T-helper 2 cell treated with Interferon-gamma antibody and Interleukin-4, amounts not matched to agents 5 μg/mL and 100 μg/mL, for 36 hours (primary cell): ENCODE data around the gene CMTM5.
"Not testable (repeated sequence)": the region's sequence is repeated elsewhere in the genome, so short reads cannot be mapped to it uniquely, and the experiment has no call there.

Experiments used
- DNase-seq: peaks from one replicate; pipeline ENCODE4 v3.0.0; 2021; ENCODE audit warnings: low spot score
- H3K27ac Mint-ChIP-seq: one replicate; pipeline ENCODE4 v1.8.0; 2021; ENCODE audit warnings: mild to moderate bottlenecking, mixed read lengths
- H3K27me3 Mint-ChIP-seq: one replicate; pipeline ENCODE4 v1.8.0; 2021; ENCODE audit warnings: low read depth, mixed read lengths
- H3K36me3 Mint-ChIP-seq: one replicate; pipeline ENCODE4 v1.8.0; 2021; ENCODE audit warnings: low read depth, mixed read lengths
- H3K4me1 Mint-ChIP-seq: one replicate; pipeline ENCODE4 v1.8.0; 2021; ENCODE audit warnings: low read depth, mixed read lengths
- H3K4me3 Mint-ChIP-seq: one replicate; pipeline ENCODE4 v1.8.0; 2022; ENCODE audit warnings: mild to moderate bottlenecking, moderate library complexity, mixed read lengths
- H3K9me3 Mint-ChIP-seq: one replicate; pipeline ENCODE4 v1.8.0; 2021; ENCODE audit warnings: mixed read lengths

CMTM5 gene

DNA sequence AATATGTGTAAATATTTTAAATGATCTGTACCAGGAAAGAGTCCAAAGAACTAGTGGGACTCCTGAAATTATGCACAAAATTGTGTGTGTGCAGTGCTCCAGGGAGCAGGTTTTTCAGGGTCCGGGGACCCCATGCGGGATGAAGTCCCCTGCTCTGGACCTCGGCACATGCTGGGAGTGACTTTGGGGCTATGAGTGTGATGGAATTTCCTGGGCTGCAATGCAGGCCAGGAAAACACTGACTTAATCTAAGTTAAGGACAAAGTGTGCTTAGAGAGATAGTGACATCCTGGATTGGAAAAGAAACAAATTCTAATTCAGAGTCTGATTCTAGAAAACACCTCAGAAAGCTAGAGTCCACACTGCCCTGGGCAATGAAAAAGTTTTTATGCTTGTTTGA is 37.4 kb downstream of the CMTM5 start:
- no peaks in the 10 kb centered on the region for H3K4me1 Mint-ChIP-seq
- H3K9me3 Mint-ChIP-seq, result no peaks in the 10 kb centered on the region
- no peak overlapping the region for H3K4me3 Mint-ChIP-seq
- no peaks in the 10 kb centered on the region for H3K27me3 Mint-ChIP-seq
- no peaks in the 10 kb centered on the region for H3K36me3 Mint-ChIP-seq
- DNase-seq, result no peak
- no peak overlapping the region for H3K27ac Mint-ChIP-seq

DNA sequence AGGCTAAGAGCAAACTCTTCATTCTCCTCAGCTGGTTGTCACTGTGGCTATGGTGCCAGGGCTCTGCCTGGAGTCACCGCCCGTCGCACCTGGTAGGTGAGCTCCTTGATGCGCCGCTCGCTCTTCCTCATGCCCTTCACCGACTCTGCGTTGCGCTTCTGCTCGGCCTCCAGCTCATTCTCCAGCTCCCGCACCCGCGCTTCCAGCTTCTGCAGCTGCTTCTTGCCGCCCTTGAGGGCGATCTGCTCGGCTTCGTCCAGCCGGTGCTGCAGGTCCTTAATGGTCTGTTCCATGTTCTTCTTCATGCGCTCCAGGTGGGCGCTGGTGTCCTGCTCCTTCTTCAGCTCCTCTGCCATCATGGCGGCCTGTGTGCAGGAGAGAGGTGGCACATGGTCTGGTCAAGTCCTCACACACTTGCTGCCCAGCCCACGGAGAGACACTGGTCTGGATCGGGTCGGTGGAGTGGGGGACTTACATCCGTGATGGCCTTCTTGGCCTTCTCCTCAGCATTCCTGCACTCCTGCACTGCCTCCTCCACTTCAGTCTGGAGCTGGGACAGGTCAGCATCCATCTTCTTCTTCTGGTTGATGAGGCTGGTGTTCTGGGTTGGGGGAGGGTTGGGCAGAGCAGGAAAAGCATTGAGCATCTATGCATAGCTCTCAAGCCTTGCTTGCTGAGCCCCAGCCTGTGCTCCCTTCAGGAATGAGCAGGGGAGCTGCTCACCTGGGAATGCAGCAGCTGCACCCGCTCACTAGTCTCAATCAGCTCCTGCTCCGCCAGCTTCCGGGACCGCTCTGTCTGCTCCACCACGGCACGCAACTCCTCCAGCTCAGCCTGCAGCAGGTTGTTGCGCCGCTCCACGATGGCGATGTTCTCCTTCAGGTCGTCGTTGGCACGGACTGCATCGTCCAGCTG is 38.3 kb downstream of the CMTM5 start:
- no peaks in the 10 kb centered on the region for H3K9me3 Mint-ChIP-seq
- H3K27ac Mint-ChIP-seq, result no peak overlapping the region
- no peak for DNase-seq
- no peaks in the 10 kb centered on the region for H3K4me1 Mint-ChIP-seq
- no peaks in the 10 kb centered on the region for H3K36me3 Mint-ChIP-seq
- no peaks in the 10 kb centered on the region for H3K27me3 Mint-ChIP-seq
- H3K4me3 Mint-ChIP-seq, result no peak overlapping the region

DNA sequence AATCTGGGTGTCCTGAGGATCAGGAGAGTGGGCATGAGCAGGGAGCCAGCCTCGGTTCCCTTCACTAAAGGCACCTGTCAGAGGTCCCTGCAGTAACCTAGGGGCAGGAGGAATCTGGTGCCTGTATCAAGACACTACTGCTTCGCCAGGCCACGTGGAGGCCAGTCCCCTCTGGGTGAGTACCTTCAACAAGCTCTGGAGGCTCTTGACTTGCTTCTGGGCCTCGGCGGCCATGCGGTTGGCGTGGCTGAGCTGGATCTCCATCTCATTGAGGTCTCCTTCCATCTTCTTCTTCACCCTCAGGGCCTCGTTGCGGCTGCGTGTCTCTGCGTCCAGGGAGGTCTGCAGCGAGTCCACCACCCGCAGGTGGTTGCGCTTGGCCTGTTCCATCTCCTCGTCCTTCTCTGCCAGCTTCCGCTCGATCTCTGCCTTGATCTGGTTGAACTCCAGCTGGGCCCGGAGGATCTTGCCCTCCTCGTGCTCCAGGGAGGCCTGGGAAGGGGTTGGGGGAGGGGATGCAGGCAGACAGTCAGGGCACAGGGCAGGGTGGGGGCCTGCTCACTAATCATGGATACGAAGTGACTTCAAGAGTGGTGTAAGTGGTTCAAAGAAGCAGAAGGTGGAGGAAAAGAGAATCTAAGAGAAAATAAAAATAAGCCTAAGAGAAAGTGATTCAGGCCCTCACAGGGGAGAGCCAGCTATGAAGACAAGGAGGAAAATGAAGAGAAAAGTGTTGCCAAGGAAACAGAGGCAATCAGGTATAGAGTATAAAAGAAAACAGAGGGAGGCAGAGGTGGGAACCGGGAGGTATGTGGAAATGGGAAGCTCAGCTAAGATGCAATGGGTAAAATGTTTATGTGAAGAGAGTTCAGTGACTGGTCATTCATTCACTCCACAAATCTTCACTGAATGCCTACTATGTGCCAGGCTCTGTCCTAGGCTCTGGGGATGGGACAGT is 39.3 kb downstream of the CMTM5 start:
- Mint-ChIP-seq H3K27ac (no peak overlapping the region), H3K4me3 (no peak overlapping the region), H3K27me3 (no peaks in the 10 kb centered on the region), H3K9me3 (no peaks in the 10 kb centered on the region), H3K4me1 (no peaks in the 10 kb centered on the region), H3K36me3 (no peaks in the 10 kb centered on the region)
- DNase-seq, result no peak

DNA sequence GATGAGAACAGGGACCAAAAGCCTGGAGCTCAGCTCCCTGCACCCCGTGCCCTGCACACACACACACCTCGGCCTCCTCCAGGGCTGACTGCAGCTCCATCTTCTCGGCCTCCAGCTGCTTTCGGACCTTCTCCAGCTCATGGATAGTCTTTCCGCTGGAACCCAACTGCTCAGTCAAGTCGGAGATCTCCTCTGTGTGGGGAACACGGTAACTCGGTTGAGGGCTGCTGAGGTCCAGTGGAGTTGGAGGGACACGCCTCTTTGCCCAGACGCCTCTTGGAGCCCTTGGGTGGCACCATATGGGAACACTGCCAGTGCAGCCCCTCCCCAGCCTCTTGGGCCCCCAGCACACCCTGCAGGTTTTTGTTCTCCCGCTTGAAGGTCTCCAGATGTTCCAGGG is 40.0 kb downstream of the CMTM5 start:
- no peak overlapping the region for H3K27ac Mint-ChIP-seq
- no peak for DNase-seq
- H3K27me3 Mint-ChIP-seq, result no peaks in the 10 kb centered on the region
- no peaks in the 10 kb centered on the region for H3K36me3 Mint-ChIP-seq
- no peak overlapping the region for H3K4me3 Mint-ChIP-seq
- peaks cover 4% of the 10 kb centered on the region for H3K4me1 Mint-ChIP-seq
- no peaks in the 10 kb centered on the region for H3K9me3 Mint-ChIP-seq

DNA sequence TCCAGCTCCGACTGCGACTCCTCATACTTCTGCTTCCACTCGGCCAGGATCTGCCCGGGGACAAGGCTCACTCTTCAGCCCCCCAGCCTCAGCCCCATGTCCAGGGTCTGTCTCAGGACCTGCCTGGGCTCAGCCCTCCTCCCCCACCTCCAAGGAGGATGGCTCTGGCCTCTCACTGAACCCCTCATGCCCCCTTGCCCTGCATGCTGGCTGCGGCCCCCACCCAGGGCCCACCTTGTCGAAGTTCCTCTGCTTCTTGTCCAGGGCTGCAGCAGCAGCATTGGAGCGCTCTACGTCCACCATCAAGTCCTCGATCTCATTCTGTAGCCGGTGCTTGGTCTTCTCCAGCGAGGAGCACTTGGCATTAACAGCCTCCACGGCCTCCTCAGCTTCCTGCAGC is 40.4 kb downstream of the CMTM5 start:
- not testable (repeated sequence) for H3K4me3 Mint-ChIP-seq, H3K27ac Mint-ChIP-seq, H3K27me3 Mint-ChIP-seq, DNase-seq, H3K4me1 Mint-ChIP-seq, H3K36me3 Mint-ChIP-seq, H3K9me3 Mint-ChIP-seq

DNA sequence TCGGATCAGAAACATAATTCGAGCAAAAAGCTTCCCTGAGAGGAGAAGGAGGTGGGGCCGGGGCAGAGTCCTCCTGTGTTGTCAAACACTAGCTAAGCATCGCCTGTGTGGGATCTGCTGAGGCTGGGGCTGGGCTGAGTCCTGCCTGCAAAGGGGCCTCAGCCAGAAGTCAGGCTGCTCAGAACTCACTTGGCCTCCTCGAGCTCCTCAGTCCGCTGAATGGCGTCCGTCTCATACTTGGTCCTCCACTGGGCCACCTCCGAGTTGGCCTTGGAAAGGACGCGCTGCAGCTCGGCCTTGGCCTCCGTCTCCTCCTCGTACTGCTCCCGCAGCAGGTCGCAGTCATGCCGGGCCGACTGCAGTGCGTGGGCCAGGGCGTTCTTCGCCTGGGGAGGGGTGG is 41.2 kb downstream of the CMTM5 start:
- Mint-ChIP-seq H3K4me3 (no peak overlapping the region), H3K27ac (no peak overlapping the region), H3K4me1 (peaks cover 4% of the 10 kb centered on the region), H3K9me3 (no peaks in the 10 kb centered on the region), H3K36me3 (no peaks in the 10 kb centered on the region), H3K27me3 (no peaks in the 10 kb centered on the region)
- DNase-seq, result no peak

DNA sequence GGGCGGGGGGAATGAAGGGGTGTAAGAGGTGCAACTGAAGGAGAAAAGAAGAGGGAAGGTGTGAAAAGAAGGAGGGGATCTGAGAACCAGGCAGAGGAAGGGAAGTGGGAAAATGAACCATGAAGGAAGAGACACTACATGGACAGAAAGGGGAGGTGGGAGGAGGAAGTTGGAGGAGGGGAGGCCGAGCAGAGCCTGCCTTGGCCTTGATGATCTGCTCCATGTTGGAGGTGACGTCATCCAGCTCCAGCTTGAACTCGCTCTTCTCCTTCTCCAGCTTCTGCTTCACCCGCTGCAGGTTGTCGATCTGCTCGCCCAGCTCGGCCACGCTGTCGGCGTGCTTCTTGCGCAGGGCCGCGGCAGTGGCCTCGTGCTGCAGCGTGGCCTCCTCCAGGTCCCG is 42.8 kb downstream of the CMTM5 start:
- H3K9me3 Mint-ChIP-seq, DNase-seq, H3K4me3 Mint-ChIP-seq, H3K27me3 Mint-ChIP-seq, H3K36me3 Mint-ChIP-seq, H3K4me1 Mint-ChIP-seq, H3K27ac Mint-ChIP-seq: not testable (repeated sequence)

DNA sequence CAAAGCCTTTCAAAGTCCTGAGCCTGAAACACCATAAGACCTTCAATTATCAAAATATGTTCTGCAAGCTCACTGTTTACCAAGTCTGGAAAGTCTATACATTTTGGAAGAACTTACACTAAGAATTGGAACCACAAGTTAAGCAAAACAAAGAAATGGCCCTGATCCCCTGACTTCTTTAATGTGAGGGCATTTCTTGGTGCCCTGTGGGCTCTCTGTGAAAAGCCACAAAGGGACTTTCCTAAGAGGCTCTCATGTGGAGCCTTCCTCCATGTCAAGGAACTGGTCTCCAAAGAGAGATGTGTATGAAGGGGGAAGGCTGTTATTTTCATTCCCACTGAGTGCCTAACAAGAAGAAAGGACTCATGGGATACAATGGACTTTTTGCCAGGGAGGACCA is 44.7 kb downstream of the CMTM5 start:
- H3K9me3 Mint-ChIP-seq, result no peaks in the 10 kb centered on the region
- H3K36me3 Mint-ChIP-seq, result no peaks in the 10 kb centered on the region
- peak; percentile 9 for DNase-seq
- H3K27ac Mint-ChIP-seq, result no peak overlapping the region
- no peak overlapping the region for H3K4me3 Mint-ChIP-seq
- peaks cover under 1% of the 10 kb centered on the region for H3K27me3 Mint-ChIP-seq
- peaks cover 4% of the 10 kb centered on the region for H3K4me1 Mint-ChIP-seq

DNA sequence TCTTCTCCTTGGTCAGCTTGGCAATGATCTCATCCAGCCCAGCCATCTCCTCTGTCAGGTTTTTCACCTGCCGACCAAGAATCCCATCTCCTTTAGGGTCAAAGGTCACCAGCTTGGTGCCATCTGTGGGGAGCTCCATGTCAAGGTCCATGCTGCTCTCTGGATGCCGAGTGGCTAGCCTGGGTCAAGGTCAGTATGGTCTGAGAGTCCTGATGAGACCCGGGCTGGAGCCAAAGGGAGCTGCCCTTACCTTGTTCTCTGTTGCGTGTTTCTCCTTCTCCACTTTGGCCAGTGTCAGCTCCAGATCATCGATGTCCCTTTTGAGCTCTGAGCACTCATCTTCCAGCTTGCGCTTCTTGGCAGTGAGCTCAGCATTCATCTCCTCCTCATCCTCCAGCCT is 46.8 kb downstream of the CMTM5 start:
- H3K4me3 Mint-ChIP-seq, result no peak overlapping the region
- H3K36me3 Mint-ChIP-seq, result no peaks in the 10 kb centered on the region
- no peaks in the 10 kb centered on the region for H3K9me3 Mint-ChIP-seq
- H3K27me3 Mint-ChIP-seq, result peaks cover 3% of the 10 kb centered on the region
- DNase-seq, result no peak
- no peak overlapping the region for H3K27ac Mint-ChIP-seq
- peaks cover 4% of the 10 kb centered on the region for H3K4me1 Mint-ChIP-seq

DNA sequence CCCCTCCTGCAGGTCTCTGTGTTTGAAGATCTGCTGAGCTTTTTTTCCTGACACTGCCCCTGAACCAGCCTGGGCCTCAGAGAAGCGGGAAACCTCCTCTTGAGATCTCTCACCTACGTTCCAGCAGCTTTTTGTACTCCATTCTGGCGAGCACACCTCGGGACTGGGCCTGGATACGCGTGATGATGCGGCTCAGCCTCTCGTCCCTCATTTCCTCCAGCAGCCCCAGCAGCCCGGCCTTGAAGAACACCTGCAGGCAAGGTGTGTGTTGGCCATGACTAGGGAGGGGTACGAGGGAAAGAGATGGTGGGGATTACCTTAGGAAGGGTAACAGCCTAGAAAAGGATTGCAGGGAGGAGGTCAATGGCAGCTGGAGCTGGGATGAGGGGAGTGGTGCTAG is 48.3 kb downstream of the CMTM5 start:
- H3K27me3 Mint-ChIP-seq, result peaks cover 3% of the 10 kb centered on the region

DNA sequence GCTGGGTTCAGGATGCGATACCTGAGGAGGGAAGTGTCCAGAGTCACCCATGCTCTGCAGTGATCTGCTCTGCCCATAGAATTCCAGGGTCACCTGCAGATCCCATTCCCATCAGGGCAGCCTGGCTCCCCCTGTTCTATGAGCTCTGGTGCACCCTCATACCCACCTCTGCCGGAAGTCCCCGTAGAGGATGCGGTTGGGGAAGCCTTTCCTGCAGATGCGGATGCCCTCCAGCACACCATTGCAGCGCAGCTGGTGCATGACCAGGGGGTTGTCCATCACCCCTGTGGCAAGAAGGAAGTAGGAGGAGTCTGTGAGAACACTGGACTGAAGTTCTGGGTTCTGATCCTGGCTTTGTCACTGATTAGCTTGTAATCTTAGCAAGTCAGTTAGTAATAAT is 49.0 kb downstream of the CMTM5 start:
- not testable (repeated sequence) for H3K4me3 Mint-ChIP-seq, H3K4me1 Mint-ChIP-seq, H3K36me3 Mint-ChIP-seq, DNase-seq, H3K27me3 Mint-ChIP-seq, H3K9me3 Mint-ChIP-seq, H3K27ac Mint-ChIP-seq

More for the DNA sequence above, 48.3 kb downstream of the CMTM5 start:
- no peak for DNase-seq
- Mint-ChIP-seq H3K4me1 (peaks cover 4% of the 10 kb centered on the region), H3K9me3 (no peaks in the 10 kb centered on the region), H3K4me3 (no peak overlapping the region), H3K36me3 (no peaks in the 10 kb centered on the region), H3K27ac (no peak overlapping the region)

DNA sequence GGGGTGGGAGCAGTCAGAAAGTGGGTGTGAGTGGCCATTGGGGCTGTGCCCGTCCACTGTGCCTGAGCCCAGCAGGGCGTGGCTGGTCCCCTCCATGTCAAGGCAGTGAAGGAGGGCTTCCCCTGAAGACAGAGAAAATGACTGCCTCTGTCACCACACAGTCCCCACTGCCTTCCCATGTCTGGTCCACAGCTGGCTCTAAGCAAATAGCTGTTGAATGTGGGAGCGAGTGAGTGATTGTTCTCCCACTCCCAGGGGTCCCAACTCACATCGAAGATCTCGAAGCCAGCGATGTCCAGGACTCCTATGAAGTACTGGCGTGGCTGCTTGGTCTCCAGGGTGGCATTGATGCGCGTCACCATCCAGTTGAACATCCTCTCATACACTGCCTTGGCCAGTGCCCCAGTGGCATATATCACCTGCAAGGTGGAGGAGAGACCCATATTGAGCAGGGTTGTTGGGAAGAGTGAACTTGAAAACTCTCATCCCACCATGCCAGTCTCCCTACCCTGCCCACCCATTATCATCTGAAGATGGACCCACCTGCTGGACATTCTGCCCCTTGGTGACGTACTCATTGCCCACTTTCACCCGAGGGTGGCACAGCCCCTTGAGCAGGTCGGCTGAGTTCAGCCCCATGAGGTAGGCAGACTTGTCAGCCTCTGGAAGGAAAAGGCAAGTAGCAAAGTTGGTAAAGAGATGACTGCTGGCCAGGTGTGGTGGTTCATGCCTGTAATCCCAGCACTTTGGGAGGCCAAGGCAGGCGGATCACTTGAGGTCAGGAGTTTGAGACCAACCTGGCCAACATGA is 52.0 kb downstream of the CMTM5 start:
- H3K4me3 Mint-ChIP-seq, result no peak overlapping the region
- no peak for DNase-seq
- H3K36me3 Mint-ChIP-seq, result no peaks in the 10 kb centered on the region
- no peaks in the 10 kb centered on the region for H3K4me1 Mint-ChIP-seq
- peaks cover 3% of the 10 kb centered on the region for H3K27me3 Mint-ChIP-seq
- H3K27ac Mint-ChIP-seq, result no peak overlapping the region
- no peaks in the 10 kb centered on the region for H3K9me3 Mint-ChIP-seq
